HepG2 (cell line): ENCODE measurements around the gene TRIM25. TPM values are rescaled to one million over a fixed set of nuclear protein-coding genes. Genes with fewer than 3 reads are reported as not detected.

Experiments
- ATF1 ChIP-seq: IDR thresholded peaks from 2 replicates; pipeline ENCODE4 v1.6.1; 2016; ENCODE audit warnings: mild to moderate bottlenecking, control low read depth
- CBX1 ChIP-seq: IDR thresholded peaks from one replicate; pipeline ENCODE4 v1.6.1; 2016; ENCODE audit warnings: antibody characterized with exemption, low read depth
- CBX5 ChIP-seq: sonication (generic); formaldehyde crosslinking; IDR thresholded peaks from 2 replicates; pipeline ENCODE4 v1.4.0; 2020; ENCODE audit warnings: missing genetic modification reagents, borderline replicate concordance
- CERS6 ChIP-seq: sonication (generic); formaldehyde crosslinking; IDR thresholded peaks from 2 replicates; pipeline ENCODE4 v1.5.0; 2020; ENCODE audit warnings: missing genetic modification reagents
- EHMT2 ChIP-seq: fragments of 200-600 bp; sonication (generic); IDR thresholded peaks from 2 replicates; pipeline ENCODE4 v1.7.0; 2017; ENCODE audit warnings: antibody characterized with exemption, low read depth, low read length, borderline replicate concordance
- ETV5 ChIP-seq: IDR thresholded peaks from 2 replicates; pipeline ENCODE4 v1.6.1; 2018; ENCODE audit warnings: missing biosample characterization, missing genetic modification reagents, inconsistent platforms, borderline replicate concordance
- GMEB1 ChIP-seq: sonication (generic); formaldehyde crosslinking; IDR thresholded peaks from 2 replicates; pipeline ENCODE4 v1.5.1; 2020; ENCODE audit warnings: missing genetic modification reagents, mild to moderate bottlenecking, borderline replicate concordance
- NBN ChIP-seq: fragments of 450-650 bp; conservative IDR thresholded peaks from 2 replicates; pipeline ENCODE4 v1.6.1; 2017
- POGZ ChIP-seq: sonication (generic); formaldehyde crosslinking; IDR thresholded peaks from 2 replicates; pipeline ENCODE4 v1.4.0; 2020; ENCODE audit warnings: mild to moderate bottlenecking, missing genetic modification reagents
- RCOR2 ChIP-seq: IDR thresholded peaks from 2 replicates; pipeline ENCODE4 v1.6.1; 2016; ENCODE audit warnings: missing biosample characterization, missing genetic modification reagents
- ZC3H13 ChIP-seq: sonication (generic); formaldehyde crosslinking; IDR thresholded peaks from 2 replicates; pipeline ENCODE4 v1.8.1; 2023; ENCODE audit warnings: mild to moderate bottlenecking, missing genetic modification reagents, moderate library complexity
- ZNF136 ChIP-seq: sonication (generic); formaldehyde crosslinking; IDR thresholded peaks from 2 replicates; pipeline ENCODE4 v1.8.1; 2022; ENCODE audit warnings: low read depth, mild to moderate bottlenecking, moderate library complexity, missing genetic modification reagents
- ZNF451 ChIP-seq: sonication (generic); formaldehyde crosslinking; IDR thresholded peaks from 2 replicates; pipeline ENCODE4 v1.5.0; 2020; ENCODE audit warnings: mild to moderate bottlenecking, missing genetic modification reagents
- ZNF556 ChIP-seq: sonication (generic); formaldehyde crosslinking; IDR thresholded peaks from 2 replicates; pipeline ENCODE4 v1.4.0; 2020; ENCODE audit warnings: mild to moderate bottlenecking, missing genetic modification reagents, borderline replicate concordance
- ZNF563 ChIP-seq: sonication (generic); formaldehyde crosslinking; IDR thresholded peaks from 2 replicates; pipeline ENCODE4 v1.8.0; 2022; ENCODE audit warnings: mild to moderate bottlenecking, moderate library complexity, missing genetic modification reagents
- ZNF615 ChIP-seq: sonication (generic); formaldehyde crosslinking; IDR thresholded peaks from 2 replicates; pipeline ENCODE4 v1.5.0; 2020; ENCODE audit warnings: mild to moderate bottlenecking, missing genetic modification reagents, borderline replicate concordance
- ZNF672 ChIP-seq: sonication (generic); formaldehyde crosslinking; IDR thresholded peaks from 2 replicates; pipeline ENCODE4 v1.8.1; 2022; ENCODE audit warnings: missing genetic modification reagents
- ZNF720 ChIP-seq: sonication (generic); formaldehyde crosslinking; IDR thresholded peaks from 2 replicates; pipeline ENCODE4 v1.4.0; 2020; ENCODE audit warnings: missing genetic modification reagents
- ZNF816 ChIP-seq: sonication (generic); formaldehyde crosslinking; IDR thresholded peaks from 2 replicates; pipeline ENCODE4 v1.8.0; 2022; ENCODE audit warnings: missing genetic modification reagents, mild to moderate bottlenecking, borderline replicate concordance
- ZNF878 ChIP-seq: sonication (generic); formaldehyde crosslinking; IDR thresholded peaks from 2 replicates; pipeline ENCODE4 v1.8.1; 2023; ENCODE audit warnings: mild to moderate bottlenecking, missing genetic modification reagents, moderate library complexity
- ZSCAN22 ChIP-seq: sonication (generic); formaldehyde crosslinking; IDR thresholded peaks from 2 replicates; pipeline ENCODE4 v1.4.0; 2020; ENCODE audit warnings: mild to moderate bottlenecking, missing genetic modification reagents
- polyA plus RNA-seq, 8 experiments: library from polyadenylated mRNA; depleted of rRNA in 3 of 8; stranded (reverse) in 7 of 8; unstranded in 1 of 8; fragments of >200 nt; fragmentation: Illumina TruSeq in 4 of 8; extraction: Trizol in 4 of 8; gene quantifications; 2 replicates each; pipeline versions ENCODE4 v1.2.1 to v1.2.3, GENCODE V29; 2011 to 2016; ENCODE audit warnings: low read depth in 4 of 8, missing spikeins in 1 of 8, mixed read lengths in 1 of 8; ENCODE audit not compliant: insufficient read depth in 1 of 8
- total RNA-seq, 5 experiments: library from RNA; depleted of rRNA; stranded (reverse); fragments of >200 nt; fragmentation: Illumina TruSeq; extraction: Trizol; gene quantifications; 2 replicates each; pipeline ENCODE4 v1.2.3, GENCODE V29; 2016; ENCODE audit warnings: low read depth in 1 of 5

TRIM25 gene
- total and polyA plus RNA-seq, 2 of the 13 experiments (the other 11 are each of a cell fraction or from before 2014, with no cell fraction given): 30.8 to 42.2 TPM

- TF ChIP-seq ZNF878 (CRISPR knock-in tag): peak; percentile 63; the same call in 1 of the 2 replicates
- 0 out of 2 replicates have a peak, but pooled peaks have one; percentile 25 for TF ChIP-seq ZNF451
- TF ChIP-seq POGZ (CRISPR knock-in tag): peak; percentile 98
- no peak for TF ChIP-seq ATF1 (CRISPR knock-in tag)
- TF ChIP-seq ZSCAN22: no peak; the same call in 1 of the 2 replicates
- no peak for TF ChIP-seq RCOR2 (CRISPR knock-in tag)
- TF ChIP-seq ZNF136 (CRISPR knock-in tag): peak; percentile 81; the same call in 1 of the 2 replicates
- TF ChIP-seq ZC3H13 (CRISPR knock-in tag): peak; percentile 64; the same call in 1 of the 2 replicates
- TF ChIP-seq ZNF816 (CRISPR knock-in tag): peak; percentile 51; the same call in 1 of the 2 replicates
- TF ChIP-seq NBN: no peak
- TF ChIP-seq ZNF556 (CRISPR knock-in tag): peak; percentile 98
- peak; percentile 85; the same call in 1 of the 2 replicates for TF ChIP-seq CBX5
- TF ChIP-seq EHMT2: no peak
- TF ChIP-seq CBX1: no peak
- TF ChIP-seq ETV5 (CRISPR knock-in tag): peak; percentile 71; the same call in 1 of the 2 replicates
- no peak for TF ChIP-seq CERS6 (CRISPR knock-in tag)
- no peak for TF ChIP-seq ZNF672 (CRISPR knock-in tag)
- peak; percentile 58; the same call in 1 of the 2 replicates for TF ChIP-seq ZNF563 (CRISPR knock-in tag)
- peak; percentile 76; the same call in 1 of the 2 replicates for TF ChIP-seq ZNF615 (CRISPR knock-in tag)
- TF ChIP-seq ZNF720 (CRISPR knock-in tag): no peak
- TF ChIP-seq GMEB1 (CRISPR knock-in tag): peak; percentile 85
Measured at GRCh38 chr17:56960596-56961538, 47.0 kb upstream of the TRIM25 start, which contains the start of gene COIL (continued).
